Hippocampal formation (tissue), 2 donors: Measurements from ENCODE around the gene MTMR3.

ENCODE experiments used
- DNase-seq, 2 donors: peaks; one replicate each; lab custom pipeline; 2025; lab: John Stamatoyannopoulos, UW

MTMR3 gene

DNA sequence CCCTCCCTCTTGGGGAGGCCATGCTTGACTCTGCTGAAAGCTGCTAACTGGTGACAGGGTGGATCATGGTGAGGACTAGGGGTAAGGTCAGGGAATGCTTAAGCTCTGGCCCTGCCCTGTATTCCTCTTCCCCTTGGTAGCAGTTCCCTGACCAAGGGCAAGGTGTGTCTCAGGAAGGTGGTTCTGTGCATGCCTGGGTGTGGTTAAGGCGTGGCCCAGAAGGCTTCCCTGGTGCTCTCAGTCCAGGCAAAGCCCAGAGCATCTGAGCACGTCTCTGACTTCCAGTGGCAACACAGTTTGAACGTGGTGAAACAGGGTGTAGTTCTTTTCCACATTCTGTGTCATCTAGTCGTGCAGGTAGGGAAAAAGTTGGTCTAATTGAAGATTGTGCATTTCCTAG is 144.2 kb downstream of the MTMR3 start:
- DNase-seq, result no peak

DNA sequence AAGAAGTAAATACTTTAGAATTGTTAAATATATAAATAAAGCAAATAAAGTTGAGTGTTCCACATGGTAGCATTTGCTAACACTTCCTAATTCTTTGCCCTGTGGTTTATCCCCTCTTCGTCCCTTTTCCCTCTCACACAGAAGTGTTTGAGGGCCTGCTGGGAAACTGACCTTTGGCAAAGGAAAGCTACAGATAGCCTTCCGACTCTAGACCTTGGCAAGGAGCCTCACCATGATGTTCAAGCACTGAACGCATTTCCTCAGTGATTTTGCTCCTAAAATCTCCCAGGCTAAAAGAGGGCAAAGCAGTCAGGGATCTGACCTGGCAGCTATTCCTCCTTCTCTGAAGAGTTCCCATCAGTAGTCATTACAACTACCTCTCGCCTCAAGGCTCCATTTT is 144.8 kb downstream of the MTMR3 start:
- DNase-seq, result no peak

DNA sequence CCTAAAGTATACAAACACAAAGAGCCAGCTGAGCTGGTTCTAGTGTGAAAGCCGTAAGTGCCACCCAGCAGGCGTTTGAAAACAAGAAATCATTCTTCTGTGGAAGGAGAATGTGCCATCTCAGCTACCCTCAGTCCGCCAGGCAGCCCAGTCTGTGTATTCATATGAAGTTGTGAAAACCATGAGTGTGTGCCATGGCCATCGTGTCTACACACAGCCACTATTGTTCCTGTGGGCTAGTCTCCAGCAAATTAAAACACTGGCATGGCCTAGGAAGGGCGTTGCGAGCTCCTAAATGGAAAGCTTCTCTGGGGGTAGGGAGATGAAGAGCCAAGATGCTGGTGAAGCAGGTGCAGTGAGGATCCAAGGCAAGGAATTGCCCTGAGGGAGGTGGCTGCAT is 145.8 kb downstream of the MTMR3 start:
- peak; percentile 77 to 80 for DNase-seq

DNA sequence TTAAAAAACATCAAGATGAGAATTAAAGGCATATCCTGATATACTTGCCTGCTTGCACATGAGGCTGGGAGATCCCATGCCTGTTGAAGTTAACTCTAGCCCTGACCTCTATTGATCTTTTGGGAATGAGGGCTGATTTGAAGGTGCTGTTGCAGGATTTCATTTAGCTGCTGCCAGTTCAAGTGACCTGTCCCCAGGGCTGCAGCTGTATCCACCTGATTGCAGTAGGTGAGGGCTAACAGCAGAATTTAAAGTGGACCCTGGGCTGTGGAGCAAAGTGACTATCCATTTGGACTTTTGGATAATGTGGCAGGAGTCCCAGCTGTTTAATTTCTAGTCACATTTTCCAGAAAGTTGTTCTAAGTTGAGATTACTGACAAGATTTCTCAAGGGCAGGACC is 146.5 kb downstream of the MTMR3 start:
- no peak for DNase-seq

DNA sequence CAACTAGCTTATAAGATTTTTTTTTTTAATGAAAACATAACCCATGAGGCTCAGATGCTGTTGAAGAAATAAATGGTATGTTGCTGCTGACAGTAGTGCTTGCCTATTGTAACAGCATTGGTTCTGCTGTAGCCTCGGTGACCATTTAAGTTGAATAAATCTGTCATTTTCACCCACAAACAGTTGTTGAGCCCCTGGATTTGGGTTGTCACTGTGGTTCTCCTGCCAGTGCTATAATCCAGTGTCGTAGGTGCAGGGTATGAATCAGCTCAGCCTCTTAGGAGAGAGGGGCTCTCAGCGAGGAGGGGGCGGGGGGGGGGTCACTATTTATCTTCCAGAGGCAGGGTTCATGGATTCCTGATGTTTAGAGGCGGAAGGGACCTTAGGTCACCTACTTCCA is 147.4 kb downstream of the MTMR3 start:
- no peak for DNase-seq

DNA sequence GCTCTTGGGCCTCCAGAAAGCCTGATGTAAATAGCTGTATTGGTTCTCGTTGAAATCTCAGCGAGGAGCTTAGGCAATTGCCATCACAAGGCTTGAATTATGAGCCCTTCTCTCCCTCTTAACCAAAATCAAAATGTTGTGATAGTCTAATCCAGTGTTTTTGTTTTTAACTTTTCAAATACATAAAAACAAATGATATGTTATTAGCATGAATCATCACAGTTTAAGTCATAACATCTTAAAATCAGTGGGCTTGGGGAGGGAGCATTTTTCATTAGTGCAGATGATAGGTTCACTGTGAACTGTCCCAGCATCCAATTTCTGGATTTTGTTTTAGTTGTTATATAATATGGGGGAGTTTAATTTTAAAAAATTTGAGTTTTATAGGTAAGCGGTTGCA is 148.4 kb downstream of the MTMR3 start:
- DNase-seq, result no peak

DNA sequence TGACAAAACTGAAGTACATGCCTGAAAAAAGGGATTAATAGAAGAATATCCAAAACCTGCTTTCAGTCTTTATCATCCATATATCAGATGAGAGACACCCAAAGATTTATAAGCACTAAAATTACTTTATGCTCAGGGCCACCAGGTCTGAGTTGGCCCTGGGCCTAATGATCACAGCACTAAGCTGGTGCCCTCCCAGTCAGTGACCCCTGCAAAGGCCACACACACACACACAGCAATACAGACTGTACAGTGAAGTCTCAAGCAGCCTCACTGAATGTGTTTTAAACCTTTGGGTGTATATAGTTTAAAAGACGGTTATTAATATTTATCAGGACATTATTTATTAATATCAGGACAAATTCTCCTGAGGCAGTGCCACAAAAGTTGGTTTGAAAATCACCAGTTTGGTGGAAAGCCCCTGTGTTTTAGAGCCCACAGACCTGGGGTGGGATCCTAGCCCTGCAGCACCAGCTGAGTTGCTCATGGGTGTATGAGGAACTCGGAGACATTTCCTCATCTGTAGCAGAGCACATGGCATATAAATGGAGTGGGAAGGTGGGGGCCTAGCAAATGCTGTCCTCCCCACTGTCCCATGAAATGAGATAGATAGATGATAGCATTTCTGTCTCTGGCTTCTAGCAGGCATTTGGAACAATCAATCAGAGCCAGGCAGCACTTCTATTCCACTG is 148.9 kb downstream of the MTMR3 start:
- DNase-seq, result no peak

DNA sequence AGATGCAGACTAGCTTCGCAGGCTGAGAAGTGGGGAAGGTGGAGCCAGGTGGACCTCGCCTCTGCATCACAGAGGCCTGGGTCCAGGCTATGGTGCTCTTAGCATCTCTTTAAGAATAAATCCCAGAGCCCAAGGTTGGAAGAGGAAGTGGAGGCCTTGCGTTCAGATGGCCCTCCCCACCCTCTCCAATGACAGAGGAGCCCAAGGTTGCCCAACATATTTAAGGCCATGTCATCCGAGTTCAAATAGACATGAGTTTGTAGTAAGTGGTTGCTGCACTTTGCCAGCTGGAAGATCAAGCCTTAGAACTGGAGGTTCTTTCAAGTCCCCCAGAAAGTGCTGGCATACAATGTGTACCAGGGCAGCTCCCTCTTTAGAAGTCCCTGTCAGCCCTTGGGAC is 150.2 kb downstream of the MTMR3 start:
- no peak for DNase-seq

DNA sequence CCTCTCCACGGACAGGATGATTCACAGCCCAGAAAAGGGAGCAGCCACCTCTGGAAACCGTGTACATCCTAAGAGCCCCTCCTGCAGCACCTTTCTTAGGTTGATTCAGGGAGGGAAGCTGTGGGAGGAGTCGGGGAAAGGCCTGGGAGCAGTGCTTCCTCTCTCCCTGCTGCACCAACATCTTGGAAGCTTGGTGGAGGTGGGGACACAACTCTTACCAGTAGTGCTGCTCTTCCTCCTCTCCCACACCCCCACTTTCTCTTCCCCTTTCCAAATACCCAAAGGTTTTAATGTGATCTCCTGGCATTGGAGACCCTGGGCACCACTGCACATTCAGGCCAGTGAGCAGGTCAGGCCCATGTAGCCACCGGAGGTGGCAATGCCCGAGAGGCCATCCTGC is 150.9 kb downstream of the MTMR3 start:
- no peak for DNase-seq

DNA sequence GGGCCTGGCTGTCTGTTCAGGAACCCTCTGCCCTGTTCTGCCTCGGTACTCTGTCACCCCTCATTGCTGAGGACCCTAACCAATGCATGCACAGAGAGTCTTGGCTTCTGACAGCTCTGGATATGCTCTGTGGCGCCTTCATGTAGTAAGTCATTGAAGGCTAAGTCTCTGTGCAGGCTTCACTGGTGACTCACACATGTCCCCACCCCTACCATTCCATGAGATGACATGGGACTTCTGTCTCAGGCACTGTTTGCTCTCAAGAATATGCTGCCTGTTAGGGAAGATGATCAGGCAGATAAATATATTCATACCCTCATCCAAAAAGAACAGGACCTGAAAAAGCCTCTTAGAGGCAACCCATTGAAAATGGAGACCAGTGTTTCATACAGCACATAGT is 153.7 kb downstream of the MTMR3 start:
- no peak for DNase-seq

DNA sequence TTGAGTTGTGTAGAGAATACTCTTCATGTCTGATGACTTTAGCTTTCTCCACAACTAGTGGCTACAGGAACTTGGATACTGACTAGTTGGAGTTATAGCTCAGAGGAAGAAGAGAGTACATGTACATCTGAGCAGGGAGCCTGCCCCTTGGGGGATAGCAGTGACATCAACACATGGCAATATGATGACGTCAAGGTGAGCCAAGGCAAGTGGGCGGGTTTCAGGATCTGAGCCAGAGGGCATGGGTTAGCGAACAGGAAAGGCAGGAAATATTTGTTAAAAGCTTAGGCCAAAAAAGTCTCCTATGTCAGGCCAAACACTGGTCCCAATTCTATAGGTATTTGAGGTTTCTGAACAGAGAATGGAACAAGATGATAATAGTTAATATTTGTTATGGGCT is 155.2 kb downstream of the MTMR3 start:
- DNase-seq, result no peak

DNA sequence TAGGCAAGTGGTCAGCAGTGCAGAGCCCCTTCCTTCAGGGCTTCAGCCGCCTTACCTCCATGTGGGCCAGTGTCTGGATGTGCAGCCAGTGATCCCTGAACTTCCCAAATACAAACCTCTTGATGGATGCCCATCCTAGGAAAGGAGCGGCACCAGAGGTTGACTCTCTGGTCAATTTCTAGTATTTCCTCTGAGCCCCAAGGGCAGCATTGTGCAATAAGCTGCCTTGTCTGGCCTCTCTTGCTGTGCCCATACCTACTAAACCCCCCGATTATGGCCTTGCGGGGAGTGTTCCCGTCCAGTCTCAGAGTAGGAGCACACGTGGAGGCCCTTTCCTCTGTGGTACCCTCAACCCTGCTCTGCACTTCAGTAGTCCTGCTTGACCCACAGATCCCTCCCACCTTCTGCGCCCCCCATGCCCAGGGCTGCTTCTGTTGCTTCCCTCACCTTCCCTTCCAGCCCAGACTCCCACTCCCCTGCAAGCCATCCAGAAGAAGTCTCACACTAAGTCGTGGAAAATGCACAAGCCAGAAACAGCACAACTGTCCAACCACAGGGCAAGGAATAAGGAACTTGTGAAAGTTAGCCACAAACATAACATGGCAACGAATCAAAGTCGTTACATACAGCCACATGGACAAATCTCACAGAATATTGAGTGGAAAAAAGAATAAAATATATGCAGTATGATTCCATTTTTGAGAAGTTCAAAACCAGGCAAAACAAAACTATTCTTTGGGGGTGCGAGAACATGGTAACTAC is 157.7 kb downstream of the MTMR3 start:
- DNase-seq, result no peak

DNA sequence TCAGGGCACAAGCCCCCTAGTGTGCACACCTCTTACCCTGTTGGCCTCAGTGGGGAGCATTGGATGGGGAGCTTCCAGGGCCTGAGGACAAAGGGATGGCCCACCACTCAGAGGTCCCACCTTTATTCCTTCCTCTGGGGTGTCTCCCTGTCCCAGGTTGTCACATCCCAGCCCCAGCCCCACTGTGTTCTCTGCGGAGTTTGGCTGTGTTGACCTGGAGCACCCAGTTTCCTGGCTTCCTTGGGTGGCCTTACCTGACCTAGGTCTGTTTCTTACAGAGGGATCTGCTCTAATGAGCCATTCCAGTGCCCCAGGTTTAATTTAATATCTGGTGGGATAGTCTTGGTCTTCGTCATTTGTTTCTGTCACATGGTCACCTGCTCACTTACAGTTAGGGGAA is 158.5 kb downstream of the MTMR3 start:
- DNase-seq, result no peak

DNA sequence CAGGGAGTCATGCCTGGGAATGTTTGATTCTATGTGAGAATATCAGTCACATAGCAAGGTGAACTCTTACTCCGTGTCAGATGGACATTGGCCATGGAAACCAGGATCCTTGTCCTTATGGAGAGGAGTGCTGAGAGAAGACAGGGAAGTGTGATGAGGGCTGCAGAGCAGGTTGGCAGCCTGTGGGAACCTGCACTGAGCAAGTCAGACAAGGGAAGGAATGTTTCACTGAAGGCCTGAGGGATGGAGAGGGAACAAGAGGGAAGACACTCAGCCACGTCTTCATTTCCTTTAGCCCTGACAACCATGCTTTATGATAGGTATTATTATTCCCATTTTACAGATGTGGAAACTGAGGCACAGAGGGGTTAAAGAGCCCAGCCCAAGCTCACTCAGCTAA is 158.9 kb downstream of the MTMR3 start:
- DNase-seq, result no peak

DNA sequence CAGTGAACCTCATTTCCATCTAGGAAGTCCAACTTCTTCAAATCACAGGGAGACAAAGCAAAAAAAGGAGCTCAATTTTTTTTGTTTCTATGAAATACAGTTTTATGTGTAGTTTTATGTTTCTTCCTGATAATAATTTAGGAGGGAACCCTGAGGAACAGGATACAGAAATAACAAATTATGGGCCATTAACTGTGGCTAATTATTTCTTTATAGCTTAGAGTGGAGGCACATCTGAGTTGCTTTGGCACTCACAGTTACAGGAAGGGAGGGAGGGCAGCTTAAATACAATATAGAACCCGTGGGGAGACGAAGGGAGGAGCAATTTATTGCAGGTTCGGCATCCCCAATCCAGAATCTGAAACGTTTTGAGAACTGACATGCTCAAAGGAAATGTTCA is 160.2 kb downstream of the MTMR3 start:
- no peak for DNase-seq

DNA sequence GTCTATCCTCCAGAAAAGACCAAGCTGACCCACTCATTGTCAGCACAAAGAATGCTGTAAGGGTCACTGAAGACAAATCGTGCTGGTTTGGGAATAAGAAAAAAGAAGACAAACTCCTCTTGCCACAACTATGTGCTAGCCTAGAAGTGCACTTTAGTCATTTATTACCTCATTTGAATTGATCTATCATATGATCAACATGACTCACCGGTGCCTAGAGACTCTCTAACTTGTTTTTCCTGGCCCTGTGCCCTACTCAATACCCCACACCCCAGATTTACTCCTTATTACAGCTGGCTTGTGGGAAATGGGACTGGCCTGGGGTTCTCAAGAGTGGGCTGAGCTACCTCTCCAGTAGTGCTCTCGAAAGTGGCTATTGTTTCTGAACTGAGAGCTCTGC is 161.4 kb downstream of the MTMR3 start:
- DNase-seq, result no peak

DNA sequence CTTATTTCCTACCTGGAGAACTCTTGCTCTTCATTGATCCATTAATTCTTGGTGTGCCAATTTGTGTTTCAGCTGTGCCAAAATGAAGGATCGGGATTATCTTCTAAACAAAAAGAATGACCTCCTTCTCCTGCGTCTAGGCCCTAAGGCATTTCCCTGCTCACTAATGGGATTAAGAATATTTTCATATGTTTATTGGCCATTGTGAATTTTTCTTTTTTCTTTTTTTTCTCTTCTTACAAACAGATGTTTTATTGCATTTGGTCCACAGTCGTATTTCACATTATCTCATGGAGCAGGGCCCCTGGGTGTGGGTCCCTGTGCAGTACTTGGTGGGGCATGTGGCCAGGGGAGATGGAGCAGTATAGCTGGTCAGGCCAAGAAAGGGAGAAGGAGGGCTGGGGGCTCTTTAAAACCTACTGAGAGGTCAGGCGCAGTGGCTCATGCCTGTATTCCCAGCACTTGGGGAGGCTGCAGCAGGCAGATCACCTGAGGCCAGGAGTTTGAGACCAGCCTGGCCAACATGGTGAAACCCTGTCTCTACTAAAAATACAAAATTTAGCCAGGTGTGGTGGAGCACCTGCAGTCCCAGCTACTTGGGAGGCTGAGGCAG is 162.0 kb downstream of the MTMR3 start:
- no peak for DNase-seq

DNA sequence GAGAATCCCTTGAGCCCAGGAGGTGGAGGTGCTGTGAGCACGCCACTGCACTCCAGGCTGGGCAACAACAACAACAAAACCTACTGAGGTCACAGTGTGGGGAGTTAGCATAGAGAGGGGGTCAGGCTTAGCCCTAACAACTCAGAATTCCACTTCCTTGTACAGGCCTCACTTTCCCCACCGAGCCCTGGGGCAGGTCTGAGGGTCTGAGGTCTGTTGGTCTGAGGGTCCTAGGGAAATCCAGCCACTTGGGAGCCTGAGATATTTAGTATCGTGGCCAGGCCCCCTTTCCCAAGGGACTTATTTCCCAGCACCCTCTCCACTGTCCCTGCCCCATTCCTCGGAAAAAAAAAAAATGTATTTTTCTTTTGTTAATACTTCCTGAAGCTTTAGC is 162.5 kb downstream of the MTMR3 start:
- DNase-seq, result no peak

DNA sequence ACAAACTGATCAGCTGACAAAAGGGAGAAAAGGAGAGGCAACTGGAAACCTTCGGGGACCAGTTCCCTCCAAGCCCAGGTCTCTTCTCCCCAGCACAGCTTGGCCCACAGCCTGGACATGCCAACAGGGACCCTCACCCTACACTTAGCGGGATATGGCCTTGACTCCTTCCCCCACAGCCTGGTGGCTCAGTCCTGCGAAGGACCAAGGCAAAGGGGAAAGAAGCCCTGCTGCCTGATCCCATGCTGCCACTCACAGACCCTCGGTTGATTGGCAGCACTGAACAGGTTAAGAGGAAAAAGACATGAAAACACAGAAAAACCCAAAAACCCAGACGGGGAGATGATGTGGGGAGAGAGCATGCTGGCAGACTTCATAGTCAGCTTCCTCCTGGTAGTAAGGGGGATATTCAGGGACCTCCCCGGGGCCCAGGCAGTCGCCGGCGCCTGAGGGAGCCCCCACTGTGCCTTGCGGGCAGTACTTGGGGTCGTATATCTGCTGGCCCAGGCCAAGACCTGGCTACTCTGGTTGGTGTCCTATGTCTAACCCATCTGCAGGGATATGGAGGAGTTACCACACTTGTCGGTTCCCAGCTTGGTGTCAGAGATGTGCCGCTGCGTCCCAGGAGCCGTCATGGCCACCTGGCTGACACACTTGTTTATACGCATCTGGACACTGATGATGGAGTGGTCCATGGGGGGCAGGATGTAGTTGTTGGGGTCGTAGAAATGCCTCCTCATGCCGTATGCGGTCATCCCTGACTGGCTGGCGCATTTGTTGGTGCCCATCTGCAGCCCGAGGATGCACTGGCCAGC is 163.1 kb downstream of the MTMR3 start:
- DNase-seq, result no peak

DNA sequence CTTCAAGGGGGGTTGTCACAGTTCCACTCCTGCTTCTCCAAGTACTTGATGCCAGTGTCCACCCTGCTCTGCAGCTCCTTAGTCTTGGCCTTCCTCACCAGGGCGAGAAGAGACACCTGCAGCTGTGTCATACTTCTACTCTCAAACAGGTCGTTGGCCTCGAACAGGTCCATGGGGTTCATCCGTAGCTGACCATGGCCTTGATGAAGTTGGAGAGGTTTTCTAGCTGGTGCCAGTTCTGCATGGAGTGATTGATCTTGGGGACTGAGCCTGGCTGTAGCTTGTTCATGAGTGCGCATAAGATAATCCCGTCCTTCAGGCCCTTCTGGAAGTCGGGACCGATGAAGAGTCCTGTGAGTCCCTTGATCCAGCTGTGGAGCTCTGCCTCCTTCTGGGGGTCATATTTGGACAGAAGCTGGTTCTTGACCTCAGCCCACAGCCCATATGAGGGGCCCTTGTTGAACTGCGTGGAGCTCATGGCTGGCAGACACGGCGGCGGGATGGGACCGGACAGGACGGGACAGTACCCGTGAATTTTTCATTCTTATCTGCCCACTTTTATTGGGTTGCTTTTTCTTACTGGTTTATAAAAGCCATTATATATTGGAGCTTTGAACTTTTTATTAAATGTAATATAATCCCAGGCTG is 163.9 kb downstream of the MTMR3 start:
- DNase-seq, result no peak

DNA sequence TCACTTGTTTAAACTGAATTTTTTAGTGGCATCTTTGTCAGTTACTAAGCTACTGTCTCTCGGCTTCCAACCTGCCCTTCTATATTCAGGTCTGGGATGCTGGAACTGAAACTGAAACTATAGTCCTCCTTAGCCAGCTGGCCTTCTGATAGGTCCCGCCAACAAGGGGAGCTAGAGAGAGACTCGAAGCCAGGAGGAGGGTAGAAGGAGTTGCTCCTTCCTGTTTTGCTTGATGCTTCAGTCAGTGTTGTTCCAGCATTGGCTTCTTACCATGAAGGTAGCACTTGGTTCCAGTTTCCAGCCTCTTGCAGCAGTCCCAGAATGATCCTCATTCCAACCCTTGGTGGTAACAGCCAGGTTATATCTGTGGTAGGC is 164.4 kb downstream of the MTMR3 start:
- DNase-seq, result no peak

DNA sequence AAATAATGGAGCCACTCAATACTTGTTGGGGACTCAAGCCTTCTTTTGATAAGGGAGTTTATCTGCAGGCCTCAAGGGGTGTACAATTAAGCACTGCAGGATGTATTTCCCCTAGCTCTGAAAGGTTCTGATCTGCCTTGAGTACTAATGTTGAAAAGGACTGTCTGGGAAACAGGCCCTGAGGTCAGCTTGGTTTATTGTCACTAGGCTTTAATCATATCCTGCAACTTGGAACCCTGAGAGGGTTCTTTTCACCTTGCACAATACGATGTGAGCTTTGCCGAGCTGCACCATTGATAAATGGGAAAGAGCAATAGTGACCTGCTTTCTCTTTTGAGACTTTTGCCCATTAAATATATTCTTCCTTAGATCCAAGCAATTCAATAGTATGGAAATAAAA is 165.7 kb downstream of the MTMR3 start:
- DNase-seq, result no peak
